Peyer's patch (tissue), 4 donors: ENCODE measurements around the gene C19orf47.

Experiments used
- CTCF ChIP-seq, 6 experiments: fragments of 450-650 bp in 4 of 6; fragments of 200-600 bp in 2 of 6; sonication (generic) in 1 of 6; IDR thresholded peaks; one replicate each; pipeline ENCODE4 v1.5.1; 2017 to 2019; ENCODE audit warnings: antibody characterized with exemption in 6 of 6, mild to moderate bottlenecking in 3 of 6, moderate library complexity in 1 of 6
- POLR2A ChIP-seq, 2 donors: fragments of 450-650 bp; IDR thresholded peaks; one replicate each; pipeline ENCODE4 v1.5.1; 2017; ENCODE audit warnings: antibody characterized with exemption in 2 of 2, mild to moderate bottlenecking in 2 of 2, moderate library complexity in 2 of 2

GRCh38 chr19:40280608-40281221 is 67.5 kb downstream of the C19orf47 start:
- TF ChIP-seq CTCF (IDR thresholded peaks at IDR 0.05) (no peak), POLR2A (IDR thresholded peaks at IDR 0.05) (peak; percentile 3 to 85)
